LoVo (cell line): ENCODE results near the gene NEK6.
A peak's percentile ranks its signal among the peaks of the same experiment; 100 is the strongest.

ENCODE experiments used
- DNase-seq: peaks from one replicate; pipeline ENCODE4 v3.0.0-alpha.2; 2016; ENCODE audit warnings: low spot score

The NEK6 gene

DNA sequence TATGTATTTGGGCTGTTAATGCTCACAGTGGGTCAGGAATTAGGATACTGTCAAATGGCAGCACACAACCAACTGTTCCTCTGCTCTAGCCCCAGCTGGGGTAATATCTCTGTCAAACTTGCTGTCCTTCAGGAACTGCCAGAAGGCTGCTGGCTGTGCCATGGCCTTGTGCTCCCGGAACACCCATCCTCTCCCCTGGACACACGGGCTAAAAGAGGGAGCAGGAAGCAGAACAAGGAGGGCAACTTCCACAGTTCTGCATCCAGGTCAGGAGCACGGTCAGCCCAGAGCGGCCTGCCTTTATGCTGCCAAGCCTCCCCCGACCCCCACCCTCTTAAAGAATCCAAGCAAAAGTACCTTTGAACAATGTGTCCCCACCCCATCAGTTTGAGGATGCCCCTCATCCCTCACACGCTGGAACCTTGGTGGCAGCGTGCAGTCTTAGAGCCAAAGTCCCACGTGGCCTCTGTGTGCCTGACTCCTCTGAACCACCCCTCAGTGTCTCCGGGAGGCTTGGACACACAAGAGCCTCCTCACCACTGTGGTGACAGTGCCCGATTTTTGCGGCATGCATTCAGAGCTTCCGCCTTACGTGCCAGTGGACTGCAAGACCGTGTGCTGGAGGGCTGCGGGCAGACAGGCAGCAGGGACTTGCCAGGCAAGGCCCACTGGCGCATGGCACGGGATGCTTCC, 96.7 kb downstream of the NEK6 start:
- no peak for DNase-seq

DNA sequence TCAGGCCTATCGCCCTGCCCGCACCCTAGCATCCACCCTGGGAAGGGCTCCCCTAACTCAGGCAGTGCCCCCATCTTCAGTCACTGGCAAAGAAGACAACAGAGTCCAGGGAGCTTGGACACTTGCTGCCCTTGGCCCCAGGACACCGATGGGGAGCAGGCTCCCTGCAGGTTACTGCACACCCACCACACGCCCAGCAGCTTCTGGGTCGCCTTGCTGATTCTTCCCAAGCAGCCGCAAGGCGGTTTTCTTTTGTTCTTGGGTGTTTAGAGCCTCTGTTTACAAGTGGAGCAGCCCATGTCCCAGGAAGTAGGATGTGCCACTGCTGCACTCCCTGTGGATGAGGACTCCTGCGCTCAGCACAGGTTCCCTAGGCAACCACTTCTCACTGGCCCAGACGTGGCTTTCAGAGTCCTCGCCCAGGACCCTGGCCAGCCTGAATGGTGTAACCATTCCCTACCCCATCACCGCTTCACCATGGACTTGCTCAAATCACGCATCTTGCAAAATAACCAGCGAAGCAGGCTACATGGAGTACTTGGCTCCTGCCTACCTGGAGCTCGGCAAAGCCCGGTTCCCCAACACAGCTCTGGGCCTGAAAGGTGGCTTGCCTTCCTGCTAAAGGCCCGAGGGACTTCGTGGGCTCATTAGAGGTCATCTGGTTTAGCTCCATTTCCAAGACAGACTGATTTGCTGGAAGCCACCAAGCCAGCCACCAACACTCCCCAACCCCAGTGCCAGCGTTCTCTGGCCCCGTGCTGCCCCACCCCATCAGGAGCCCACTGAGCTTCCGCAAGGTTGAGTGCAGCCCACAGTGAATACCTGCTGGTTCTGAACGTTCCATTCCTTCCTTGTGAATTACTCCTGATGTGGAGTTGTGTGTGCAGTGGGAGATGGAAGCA, 97.5 kb downstream of the NEK6 start:
- no peak for DNase-seq

DNA sequence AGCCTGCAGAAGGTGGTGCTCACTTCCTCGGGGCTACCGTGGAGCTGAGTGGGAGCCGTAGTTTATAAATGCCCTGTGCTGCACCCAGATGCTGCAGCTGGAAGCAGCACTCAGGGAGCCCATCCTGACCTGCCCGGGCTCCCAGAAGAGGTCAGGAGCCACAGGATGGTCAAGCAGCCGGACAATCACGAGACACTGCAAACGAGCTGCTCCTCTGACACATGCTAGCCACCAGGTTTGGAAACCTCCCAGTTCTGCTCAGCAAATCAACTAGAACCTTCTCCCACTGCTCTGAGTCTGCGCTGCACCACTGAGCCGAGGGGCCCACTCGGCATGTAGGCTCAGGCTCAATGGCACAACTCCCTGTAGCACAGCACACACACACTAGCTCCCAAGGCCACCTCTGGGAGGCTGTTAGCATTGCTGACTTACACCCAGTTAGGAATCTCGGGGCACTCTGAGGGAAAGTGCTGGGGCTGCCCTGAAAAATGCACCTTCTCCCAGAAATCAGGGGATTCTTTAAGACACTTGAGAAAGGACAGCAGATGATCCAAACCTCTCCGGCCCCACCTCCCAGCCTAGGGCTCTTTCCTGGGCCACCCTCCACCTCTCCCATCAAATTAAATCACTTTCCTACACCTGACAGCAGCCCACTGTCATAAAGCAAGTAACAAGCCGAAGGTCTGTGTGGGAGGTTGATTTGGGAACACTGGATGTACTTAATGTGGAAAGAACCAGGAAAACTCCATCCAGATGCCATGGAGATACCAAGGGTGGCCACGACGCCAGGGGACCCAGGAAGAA, 98.4 kb downstream of the NEK6 start:
- no peak for DNase-seq

DNA sequence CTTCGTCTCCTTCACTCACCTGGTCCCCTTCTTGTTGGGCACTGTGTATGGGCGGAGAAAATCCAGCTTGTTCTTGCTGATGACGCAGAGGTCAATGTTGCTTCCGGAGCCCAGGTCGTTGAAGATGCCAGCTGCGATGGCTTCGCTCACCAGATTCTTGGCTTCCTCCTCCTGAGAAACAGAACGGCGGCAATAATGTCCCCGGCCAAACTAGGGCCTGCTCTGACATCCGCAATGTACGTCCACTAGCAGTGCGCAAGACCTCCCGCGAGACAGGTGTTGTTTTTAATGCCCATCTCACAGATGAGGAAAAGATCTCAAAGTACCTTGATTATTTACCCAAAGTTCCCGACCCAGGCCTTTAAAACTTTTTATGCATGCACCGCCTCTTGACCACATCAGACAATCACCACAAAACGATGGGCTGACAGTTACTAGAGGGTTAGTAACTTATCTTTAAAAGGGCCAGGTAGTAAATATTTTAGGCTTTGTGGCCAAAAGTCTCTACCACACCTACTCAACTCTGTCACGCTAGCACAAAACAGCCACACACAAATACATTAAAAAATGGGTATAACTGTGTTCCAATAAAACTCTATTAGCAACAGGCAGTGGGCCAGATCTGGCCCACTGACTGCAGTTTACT, 99.1 kb downstream of the NEK6 start:
- DNase-seq: peak; percentile 46

DNA sequence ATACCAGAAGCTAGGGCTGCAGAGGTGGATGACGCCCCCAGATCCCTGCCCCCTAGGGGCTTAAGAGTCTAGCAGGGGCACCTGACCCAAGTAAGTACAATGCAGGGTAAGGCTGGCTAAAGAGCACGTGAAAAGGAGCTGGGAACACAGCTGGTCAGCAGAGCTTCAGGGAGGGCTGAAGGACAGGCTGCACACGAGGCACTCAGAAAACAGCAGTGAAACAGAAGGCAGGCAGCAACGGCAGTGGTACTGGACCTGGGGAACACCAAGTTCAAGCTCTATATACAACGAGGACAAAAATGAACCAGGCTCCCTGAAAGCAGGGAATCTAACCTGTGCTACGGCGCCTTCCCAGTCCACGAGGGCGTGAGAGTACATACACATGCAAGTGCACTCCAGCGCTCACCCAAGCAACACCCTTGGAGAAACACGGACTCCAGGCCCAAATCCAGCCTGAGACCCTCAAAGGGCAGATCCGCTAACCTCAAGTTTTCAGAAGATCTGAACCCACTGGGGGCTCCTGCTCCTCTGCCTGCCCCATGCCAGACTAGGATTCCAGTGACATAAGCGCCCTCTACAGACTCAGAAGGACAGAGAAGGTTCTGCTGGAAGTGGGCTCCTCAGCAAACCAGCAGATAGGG, 100.1 kb downstream of the NEK6 start:
- no peak for DNase-seq

DNA sequence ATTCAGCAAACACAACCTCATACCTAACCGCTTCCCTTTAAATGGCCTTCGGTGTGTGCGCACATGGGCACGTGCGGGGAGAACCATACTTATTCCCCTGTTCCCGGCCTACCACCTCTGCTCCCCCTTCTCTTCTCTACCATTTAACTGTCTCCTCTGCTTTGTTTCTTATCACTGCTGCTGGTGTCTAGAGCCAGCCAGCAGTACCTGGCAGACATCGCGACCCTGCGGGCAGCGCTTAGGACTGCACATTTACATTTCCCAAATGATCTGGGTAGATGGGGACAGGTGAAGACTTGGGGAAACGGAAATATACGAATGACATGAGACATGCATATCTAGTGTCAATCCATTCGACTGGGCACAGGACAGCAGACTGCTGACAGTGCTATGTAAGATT, 100.9 kb downstream of the NEK6 start:
- DNase-seq: no peak

GRCh38 chr9:124359426-124359825, 101.7 kb downstream of the NEK6 start:
- DNase-seq: no peak

DNA sequence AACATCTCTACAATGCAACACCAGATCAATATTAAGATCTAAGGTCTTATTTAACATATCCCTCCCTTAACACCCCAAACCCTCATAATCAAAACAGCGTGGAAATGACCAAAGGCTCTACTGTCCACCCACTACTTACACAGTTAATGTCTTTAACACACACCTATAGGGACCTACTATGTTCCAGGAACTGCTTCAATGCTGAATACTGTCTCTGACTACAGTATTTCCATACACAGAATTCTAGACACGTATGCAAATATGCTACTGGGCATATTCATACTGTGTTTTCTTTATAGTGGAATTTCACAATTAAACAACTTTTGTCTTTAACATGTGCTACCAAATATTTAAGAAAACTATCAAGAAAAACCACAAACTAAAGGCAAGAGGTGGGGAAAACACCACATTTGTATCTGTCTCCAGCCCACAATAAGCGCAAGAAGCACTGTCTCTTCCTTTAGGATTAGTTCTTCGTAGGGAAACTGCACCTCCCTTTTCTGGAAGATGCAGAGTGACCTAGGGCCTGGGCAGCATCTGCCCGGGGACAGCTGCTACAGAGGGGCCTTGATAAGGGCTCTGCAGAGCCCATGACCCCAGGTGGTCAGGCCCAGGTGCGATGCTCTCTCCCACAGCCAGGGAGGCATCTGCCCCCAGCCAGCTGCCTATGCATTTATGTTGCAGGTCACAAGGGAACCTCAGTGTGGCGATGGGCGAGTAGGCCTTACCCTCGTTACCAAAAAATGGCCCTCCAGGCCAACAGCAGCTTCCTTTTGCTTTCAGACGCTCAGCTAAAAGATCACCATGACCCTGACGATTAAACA, 102.3 kb downstream of the NEK6 start:
- DNase-seq: no peak

DNA sequence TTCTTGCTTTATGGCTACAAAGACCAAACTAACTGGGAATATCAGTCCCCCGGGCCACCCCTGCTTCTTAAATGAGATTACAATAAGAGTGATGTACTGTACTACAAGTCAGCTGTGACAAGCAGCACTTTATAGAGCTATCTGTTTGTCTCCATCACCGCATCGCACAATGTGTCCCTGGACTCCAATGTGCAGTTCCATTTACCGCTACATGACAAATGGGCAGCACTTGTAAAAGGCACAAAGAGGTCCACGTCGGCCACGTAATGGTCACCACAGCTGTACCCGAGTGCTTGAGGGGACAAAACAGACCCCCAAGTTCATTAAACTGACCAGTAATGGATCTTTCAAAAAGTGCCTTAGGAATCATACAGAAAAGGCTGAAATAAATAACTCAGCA, 103.4 kb downstream of the NEK6 start:
- no peak for DNase-seq

DNA sequence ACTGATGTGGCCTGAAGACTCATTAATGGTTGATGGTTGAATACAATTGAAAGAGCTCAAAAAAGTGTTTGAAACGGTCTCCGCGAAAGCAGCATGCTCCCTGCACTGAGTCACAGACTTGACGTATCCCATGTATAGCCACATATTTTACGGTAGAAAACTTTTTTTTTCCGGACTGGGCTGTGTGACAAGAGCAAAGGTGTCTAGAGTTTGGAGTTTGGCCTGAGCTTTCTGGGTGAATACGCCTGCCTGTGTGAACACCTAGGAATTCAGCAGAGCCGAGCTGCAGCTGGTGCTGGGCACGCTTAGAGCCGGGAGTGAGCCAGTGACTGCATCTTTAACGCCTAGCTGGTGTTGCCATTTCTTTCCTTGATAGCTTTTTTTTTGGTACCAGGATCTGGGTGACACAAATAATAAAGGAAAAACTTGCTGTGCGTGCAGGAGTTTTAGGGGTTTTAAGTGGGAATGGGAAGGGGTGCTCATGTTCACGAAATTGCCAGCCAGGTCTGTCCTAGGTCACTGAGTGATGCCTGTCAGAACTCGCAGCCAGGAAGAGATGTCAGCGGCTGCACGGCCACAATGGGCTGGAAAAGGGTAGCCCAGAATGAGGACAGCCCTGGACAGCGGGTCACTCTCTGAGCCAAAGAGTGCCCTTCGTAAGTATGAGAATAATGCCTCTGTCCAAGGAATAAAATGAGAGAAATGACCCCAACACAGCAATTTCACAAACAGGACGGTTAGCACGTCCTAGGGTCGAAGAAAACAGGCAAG, 105.8 kb downstream of the NEK6 start:
- no peak for DNase-seq

DNA sequence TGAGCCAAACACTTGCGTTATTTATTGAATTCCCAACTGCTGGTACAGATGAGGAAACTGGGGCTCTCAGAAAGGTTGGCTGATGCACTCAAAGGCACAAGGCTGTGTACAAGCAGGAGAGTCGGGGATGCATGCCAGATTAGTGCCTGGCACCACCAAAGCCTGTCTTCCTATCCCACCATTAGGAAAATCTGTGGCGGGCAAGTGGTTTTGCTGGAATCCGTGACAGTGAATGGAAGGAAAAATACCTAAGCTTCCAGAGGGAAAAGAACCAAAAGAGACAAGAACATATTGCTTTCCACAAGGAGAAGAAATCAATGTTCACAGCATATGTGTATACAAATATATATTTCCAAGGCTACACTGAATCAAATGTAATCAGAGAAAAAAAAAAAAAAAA, 106.4 kb downstream of the NEK6 start:
- no peak for DNase-seq

DNA sequence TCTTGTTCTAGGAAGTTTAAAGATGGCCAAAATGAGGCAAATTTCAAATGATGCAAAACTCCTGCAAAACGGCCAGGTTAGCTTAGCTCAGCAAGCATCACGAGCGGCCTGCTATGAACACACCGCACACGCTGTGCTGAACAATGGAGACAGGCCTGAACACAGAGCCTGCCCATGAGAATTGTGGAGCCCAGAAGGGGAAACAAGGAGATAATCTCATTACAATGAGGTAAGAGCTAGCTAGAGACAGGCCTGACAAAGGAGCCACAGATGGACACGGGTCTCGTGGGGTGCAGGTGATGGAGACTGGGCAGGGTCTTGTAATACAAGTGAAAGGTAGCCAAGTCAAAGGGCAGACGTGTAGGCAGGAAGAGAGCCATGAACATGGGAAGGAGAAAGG, 107.3 kb downstream of the NEK6 start:
- no peak for DNase-seq

GRCh38 chr9:124366476-124367220, 108.9 kb downstream of the NEK6 start:
- DNase-seq: no peak

- no peak for DNase-seq
Measured at GRCh38 chr9:124368692-124369091, 110.9 kb downstream of the NEK6 start.

- no peak for DNase-seq
Measured at GRCh38 chr9:124369231-124369797, 111.6 kb downstream of the NEK6 start.

- DNase-seq: no peak
Measured at GRCh38 chr9:124370896-124371582, 113.3 kb downstream of the NEK6 start.

DNA sequence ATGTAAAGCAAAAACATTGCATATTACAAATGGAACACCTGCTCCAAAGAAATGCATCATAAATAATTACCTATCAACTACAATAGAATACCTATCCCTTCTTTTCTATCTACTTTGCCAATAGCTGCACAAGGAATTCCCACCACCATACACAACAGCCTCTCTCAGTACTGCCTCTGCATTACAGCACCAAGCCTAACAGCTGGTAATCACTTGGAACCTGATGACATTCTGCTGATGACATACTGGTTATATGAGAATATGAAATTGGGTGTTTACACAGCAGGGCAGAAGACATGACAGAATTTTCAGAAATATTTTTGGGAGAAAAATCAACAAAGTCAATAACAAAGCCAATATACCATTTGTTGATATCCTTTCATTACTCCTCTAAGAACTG, 114.3 kb downstream of the NEK6 start:
- DNase-seq: no peak

GRCh38 chr9:124373386-124373785, 115.6 kb downstream of the NEK6 start:
- no peak for DNase-seq
